WERI-Rb-1 (cell line): ENCODE measurements around the gene RARRES1.

Source experiments
- DNase-seq: peaks from one replicate; pipeline ENCODE4 v3.0.0-alpha.2; 2020
- H3K27ac ChIP-seq: fragments of 250-450 bp; sonication (Bioruptor Pico); 2 replicates; pipeline ENCODE4 v1.5.1; 2020; ENCODE audit warnings: mild to moderate bottlenecking, moderate library complexity
- H3K27me3 ChIP-seq: fragments of 250-450 bp; sonication (Bioruptor Pico); 2 replicates; pipeline ENCODE4 v1.5.1; 2021; ENCODE audit warnings: mild to moderate bottlenecking, low read depth, moderate library complexity; ENCODE audit not compliant: insufficient read depth, severe bottlenecking
- H3K36me3 ChIP-seq: fragments of 250-450 bp; sonication (Bioruptor Pico); 2 replicates; pipeline ENCODE4 v1.5.1; 2020; ENCODE audit warnings: mild to moderate bottlenecking, moderate library complexity
- H3K4me3 ChIP-seq: 2 replicates; pipeline ENCODE4 v1.5.1; 2011; ENCODE audit warnings: low read depth, mild to moderate bottlenecking, control low read depth, low read length
- H3K9me3 ChIP-seq: fragments of 250-450 bp; sonication (Bioruptor Pico); 2 replicates; pipeline ENCODE4 v1.5.1; 2021; ENCODE audit warnings: mild to moderate bottlenecking, moderate library complexity; ENCODE audit not compliant: severe bottlenecking
- TF ChIP-seq, protein P1 (sequence below): IDR thresholded peaks from 2 replicates; pipeline ENCODE4 v1.5.1; 2011; ENCODE audit warnings: low read depth, mild to moderate bottlenecking, control low read depth, inconsistent platforms, low read length

Gene RARRES1

DNA sequence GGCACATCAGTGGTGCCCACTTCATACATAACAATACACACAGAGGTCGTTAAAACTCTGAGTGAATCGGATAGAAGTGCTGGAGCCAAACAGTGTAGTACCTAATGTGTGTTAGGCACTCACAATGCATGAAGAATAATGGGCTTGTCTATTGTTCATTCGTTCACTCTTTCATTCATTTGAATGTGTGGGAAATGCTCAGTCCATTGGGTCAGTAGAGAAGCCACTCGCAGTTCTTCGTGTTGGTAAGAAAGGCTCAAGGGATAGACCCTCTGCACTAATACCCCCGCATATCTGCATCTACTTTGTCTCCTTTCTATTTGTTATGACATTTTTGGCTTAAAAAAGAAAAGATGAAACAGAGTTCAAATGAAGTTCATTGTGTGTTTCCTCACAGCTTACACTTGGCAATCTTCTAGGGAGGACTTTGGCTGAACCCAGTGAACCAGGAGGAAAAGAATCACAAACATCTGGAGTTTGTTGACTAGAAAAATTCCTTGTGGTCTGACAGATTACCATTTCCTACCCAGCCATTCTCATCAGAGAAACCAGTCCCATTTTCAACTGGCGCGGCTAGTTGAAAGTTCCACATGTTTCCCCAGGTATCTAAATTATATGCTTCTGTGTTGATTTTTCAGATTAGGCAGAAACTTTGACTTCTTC lies 36.8 kb upstream of the RARRES1 start:
- Histone ChIP-seq H3K27ac (no peak overlapping the region), H3K9me3 (no peaks in the 10 kb centered on the region)

DNA sequence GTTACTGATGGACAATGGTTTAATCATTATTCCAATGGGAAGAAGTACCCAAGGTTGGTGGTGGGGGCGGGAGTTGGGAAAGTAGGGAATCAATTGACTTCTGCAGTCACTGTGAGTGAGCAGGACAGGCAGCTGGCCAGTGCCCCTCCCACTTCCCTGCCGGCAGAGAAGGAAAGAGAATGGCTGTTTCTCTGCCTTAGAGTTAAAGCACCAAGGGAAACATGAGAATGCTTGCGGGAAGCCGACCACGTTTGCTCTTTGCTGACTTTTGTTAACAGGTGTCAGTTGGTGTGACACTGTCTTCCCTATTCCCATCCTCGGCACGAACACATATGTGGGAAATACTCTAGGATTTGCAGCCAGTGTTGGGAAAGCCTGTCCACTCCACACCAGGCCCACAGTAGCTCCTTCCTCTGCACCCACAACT lies 36.1 kb upstream of the RARRES1 start:
- H3K27ac ChIP-seq, result no peak overlapping the region
- no peak overlapping the region for H3K4me3 ChIP-seq
- no peaks in the 10 kb centered on the region for H3K27me3 ChIP-seq
- no peak for DNase-seq
- TF ChIP-seq, protein P1, sequence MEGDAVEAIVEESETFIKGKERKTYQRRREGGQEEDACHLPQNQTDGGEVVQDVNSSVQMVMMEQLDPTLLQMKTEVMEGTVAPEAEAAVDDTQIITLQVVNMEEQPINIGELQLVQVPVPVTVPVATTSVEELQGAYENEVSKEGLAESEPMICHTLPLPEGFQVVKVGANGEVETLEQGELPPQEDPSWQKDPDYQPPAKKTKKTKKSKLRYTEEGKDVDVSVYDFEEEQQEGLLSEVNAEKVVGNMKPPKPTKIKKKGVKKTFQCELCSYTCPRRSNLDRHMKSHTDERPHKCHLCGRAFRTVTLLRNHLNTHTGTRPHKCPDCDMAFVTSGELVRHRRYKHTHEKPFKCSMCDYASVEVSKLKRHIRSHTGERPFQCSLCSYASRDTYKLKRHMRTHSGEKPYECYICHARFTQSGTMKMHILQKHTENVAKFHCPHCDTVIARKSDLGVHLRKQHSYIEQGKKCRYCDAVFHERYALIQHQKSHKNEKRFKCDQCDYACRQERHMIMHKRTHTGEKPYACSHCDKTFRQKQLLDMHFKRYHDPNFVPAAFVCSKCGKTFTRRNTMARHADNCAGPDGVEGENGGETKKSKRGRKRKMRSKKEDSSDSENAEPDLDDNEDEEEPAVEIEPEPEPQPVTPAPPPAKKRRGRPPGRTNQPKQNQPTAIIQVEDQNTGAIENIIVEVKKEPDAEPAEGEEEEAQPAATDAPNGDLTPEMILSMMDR, result no peak
- no peaks in the 10 kb centered on the region for H3K36me3 ChIP-seq
- H3K9me3 ChIP-seq, result no peaks in the 10 kb centered on the region

More for the DNA sequence above, 36.8 kb upstream of the RARRES1 start:
- DNase-seq, result no peak
- H3K36me3 ChIP-seq, result no peaks in the 10 kb centered on the region
- no peaks in the 10 kb centered on the region for H3K27me3 ChIP-seq
- no peak overlapping the region for H3K4me3 ChIP-seq
- TF ChIP-seq, protein P1, result no peak

DNA sequence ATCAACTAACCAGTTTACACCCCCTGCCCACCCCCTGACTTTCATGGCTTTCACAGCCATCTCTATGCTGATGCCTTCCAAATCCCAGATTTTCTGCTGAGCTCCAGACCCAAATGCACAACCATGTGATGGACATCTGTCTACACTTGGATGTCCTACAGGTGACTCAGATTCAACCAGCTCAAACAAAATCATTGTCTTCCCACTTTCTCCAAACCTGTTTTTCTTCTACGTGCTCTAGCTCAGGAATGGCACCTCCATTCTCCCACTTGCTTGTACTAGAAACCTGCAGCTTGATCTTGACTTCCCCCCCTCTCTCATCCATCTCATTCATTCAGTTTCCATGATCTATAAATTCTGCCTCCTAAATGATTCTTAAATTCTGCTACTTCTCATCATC lies 34.1 kb upstream of the RARRES1 start:
- no peaks in the 10 kb centered on the region for H3K9me3 ChIP-seq
- H3K27me3 ChIP-seq, result no peaks in the 10 kb centered on the region
- H3K27ac ChIP-seq, result no peak overlapping the region
- H3K4me3 ChIP-seq, result no peak overlapping the region
- no peak for DNase-seq
- TF ChIP-seq, protein P1, result no peak
- H3K36me3 ChIP-seq, result no peaks in the 10 kb centered on the region

DNA sequence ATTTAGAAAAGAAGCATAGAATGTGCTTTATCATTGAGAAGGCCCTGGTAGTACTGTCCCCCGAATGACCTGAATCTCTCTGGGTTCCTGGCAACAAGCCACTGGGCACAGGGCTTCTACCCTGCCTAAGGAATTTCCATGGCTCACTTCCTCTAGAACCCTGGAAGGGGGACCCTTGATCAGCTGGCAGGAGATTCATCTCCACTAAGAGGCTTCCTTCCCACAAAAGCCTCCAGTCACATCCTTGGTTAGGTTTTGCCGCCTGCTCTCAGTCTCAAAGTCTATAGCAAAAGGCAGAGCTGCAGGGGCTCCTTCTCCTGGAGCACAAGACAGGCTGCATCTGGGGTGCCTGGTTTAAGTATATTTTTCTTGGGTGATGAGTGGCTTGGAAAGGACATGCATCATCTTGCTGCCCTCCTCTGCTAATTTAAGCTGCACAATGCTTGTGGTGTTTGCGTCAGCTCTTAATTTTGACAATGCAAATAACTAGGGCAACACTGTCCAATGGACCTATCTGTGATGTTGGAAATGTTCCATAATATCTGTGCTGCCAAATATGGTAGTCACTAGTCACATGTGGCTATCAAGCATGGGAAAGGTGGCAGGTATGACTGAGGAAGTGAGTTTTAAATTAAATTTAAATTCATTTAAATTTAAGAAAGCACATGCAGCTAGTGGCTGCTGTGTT lies 33.4 kb upstream of the RARRES1 start:
- Histone ChIP-seq H3K36me3 (no peaks in the 10 kb centered on the region), H3K4me3 (no peak overlapping the region), H3K27me3 (no peaks in the 10 kb centered on the region), H3K27ac (no peak overlapping the region), H3K9me3 (no peaks in the 10 kb centered on the region)
- no peak for DNase-seq
- TF ChIP-seq, protein P1, result no peak

DNA sequence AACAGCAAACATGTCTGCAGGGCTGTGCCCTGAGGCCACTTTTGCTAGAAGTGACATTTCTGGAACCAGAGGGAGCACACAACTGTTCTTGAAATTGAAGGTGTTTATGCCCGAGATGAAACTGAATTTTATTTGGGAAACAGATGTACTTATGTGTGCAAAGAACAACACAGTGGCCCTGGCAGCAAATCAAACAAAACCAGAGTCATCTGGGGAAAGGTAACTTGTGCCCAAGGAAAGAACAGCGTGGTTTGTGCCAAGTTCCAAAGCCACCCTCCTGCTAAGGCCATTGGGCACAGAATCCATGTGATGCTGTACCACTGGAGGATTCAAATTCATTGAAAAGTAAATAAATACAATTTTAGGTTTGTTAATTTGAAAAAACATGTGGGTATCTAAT lies 31.2 kb upstream of the RARRES1 start:
- no peak for DNase-seq
- Histone ChIP-seq H3K27ac (no peak overlapping the region), H3K9me3 (no peaks in the 10 kb centered on the region), H3K36me3 (no peaks in the 10 kb centered on the region), H3K4me3 (no peak overlapping the region), H3K27me3 (no peaks in the 10 kb centered on the region)
- TF ChIP-seq, protein P1, result no peak
